Right lobe of liver (tissue), 6 donors: ENCODE data around the gene CCDC92. TPM values are rescaled to one million over a fixed set of nuclear protein-coding genes. Genes with fewer than 3 reads are reported as not detected.

Source experiments
- ATAC-seq, 4 donors: fragments of 200-7000 bp; cut with Tn5 transposase; one replicate each; pipeline ENCODE4 v1.9.1; 2020; ENCODE audit warnings: mild to moderate bottlenecking in 4 of 4, moderate library complexity in 4 of 4
- DNase-seq, 3 donors: peaks; one replicate each; pipeline ENCODE4 v3.0.0-alpha.2; 2020
- H3K27ac ChIP-seq, 3 donors: fragments of 200-600 bp; one replicate each; pipeline ENCODE4 v1.8.0; 2022
- H3K27me3 ChIP-seq, 2 donors: fragments of 200-600 bp; one replicate each; pipeline ENCODE4 v1.8.0; 2022
- H3K36me3 ChIP-seq, 4 donors: fragments of 200-600 bp; sonication (generic) in 1 of 4; one replicate each; pipeline versions ENCODE4 v1.5.1 to v1.8.0; 2017 to 2022; ENCODE audit warnings: control low read depth in 1 of 4
- H3K4me1 ChIP-seq, 4 donors: fragments of 200-600 bp; sonication (generic) in 1 of 4; one replicate each; pipeline versions ENCODE4 v1.5.1 to v1.8.0; 2017 to 2022; ENCODE audit warnings: control low read depth in 1 of 4
- H3K4me3 ChIP-seq, 3 donors: fragments of 200-600 bp; one replicate each; pipeline ENCODE4 v1.8.0; 2022
- H3K9me3 ChIP-seq, 4 donors: fragments of 200-600 bp; sonication (generic) in 1 of 4; one replicate each; pipeline versions ENCODE4 v1.5.1 to v1.8.0; 2017 to 2022; ENCODE audit warnings: control low read depth in 1 of 4
- POLR2A ChIP-seq: fragments of 450-650 bp; IDR thresholded peaks from one replicate; pipeline ENCODE4 v1.6.1; 2017; ENCODE audit warnings: antibody characterized with exemption, mild to moderate bottlenecking
- WGBS: methylation state at CpG from one replicate; pipeline ENCODE4 v1.1.6; 2018; ENCODE audit warnings: low coverage, low lambda C conversion rate; ENCODE audit not compliant: insufficient coverage; ENCODE audit errors: missing lambda C conversion rate; 5-methylcytosine and 5-hydroxymethylcytosine counted together
- intact Hi-C, 2 donors: fragments of 100-400 bp; cut with DNase I; formaldehyde crosslinking; loops; one replicate each; pipeline versions ENCODE4 v1.11.2 to v1.14.1; 2022
- long read RNA-seq: library from polyadenylated mRNA; unstranded; transcript quantifications from one replicate; pipeline ENCODE4 v2.0.0, GENCODE V29; 2019
- total RNA-seq, 6 experiments: library from RNA; depleted of rRNA in 2 of 6; stranded (reverse); fragments of >200 nt in 2 of 6; fragmentation: NEBNext Ultra II Directional in 3 of 6; extraction: Animal tissue kit (Norgen Biotek cat#: 25700) in 3 of 6; gene quantifications; one replicate each; pipeline versions ENCODE4 v1.1.0 to v1.2.4, GENCODE V29; 2016 to 2023
- TF ChIP-seq, protein P1 (sequence below), 4 donors: fragments of 200-600 bp in 3 of 4; fragments of 450-650 bp in 1 of 4; IDR thresholded peaks; one replicate each; pipeline versions ENCODE4 v1.5.1 to v1.8.0; 2016 to 2022; ENCODE audit warnings: antibody characterized with exemption in 4 of 4, mild to moderate bottlenecking in 2 of 4
- donor health status: DM: no; HTN: yes; CAD: no.
- donor health status: DM: no; HTN: no; CAD: no.
- donor health status: DM: no; HTN: no; CAD: no.
- donor health status: DM: no; HTN: yes; CAD: no.
- donor health status: DM: no; HTN: yes; CAD: no.

The CCDC92 gene, protein sequence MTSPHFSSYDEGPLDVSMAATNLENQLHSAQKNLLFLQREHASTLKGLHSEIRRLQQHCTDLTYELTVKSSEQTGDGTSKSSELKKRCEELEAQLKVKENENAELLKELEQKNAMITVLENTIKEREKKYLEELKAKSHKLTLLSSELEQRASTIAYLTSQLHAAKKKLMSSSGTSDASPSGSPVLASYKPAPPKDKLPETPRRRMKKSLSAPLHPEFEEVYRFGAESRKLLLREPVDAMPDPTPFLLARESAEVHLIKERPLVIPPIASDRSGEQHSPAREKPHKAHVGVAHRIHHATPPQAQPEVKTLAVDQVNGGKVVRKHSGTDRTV
- 10 to 100 TPM; 12.5 to 17.5 (median 16.1) TPM for total RNA-seq
- long read RNA-seq: 0 reads

DNA sequence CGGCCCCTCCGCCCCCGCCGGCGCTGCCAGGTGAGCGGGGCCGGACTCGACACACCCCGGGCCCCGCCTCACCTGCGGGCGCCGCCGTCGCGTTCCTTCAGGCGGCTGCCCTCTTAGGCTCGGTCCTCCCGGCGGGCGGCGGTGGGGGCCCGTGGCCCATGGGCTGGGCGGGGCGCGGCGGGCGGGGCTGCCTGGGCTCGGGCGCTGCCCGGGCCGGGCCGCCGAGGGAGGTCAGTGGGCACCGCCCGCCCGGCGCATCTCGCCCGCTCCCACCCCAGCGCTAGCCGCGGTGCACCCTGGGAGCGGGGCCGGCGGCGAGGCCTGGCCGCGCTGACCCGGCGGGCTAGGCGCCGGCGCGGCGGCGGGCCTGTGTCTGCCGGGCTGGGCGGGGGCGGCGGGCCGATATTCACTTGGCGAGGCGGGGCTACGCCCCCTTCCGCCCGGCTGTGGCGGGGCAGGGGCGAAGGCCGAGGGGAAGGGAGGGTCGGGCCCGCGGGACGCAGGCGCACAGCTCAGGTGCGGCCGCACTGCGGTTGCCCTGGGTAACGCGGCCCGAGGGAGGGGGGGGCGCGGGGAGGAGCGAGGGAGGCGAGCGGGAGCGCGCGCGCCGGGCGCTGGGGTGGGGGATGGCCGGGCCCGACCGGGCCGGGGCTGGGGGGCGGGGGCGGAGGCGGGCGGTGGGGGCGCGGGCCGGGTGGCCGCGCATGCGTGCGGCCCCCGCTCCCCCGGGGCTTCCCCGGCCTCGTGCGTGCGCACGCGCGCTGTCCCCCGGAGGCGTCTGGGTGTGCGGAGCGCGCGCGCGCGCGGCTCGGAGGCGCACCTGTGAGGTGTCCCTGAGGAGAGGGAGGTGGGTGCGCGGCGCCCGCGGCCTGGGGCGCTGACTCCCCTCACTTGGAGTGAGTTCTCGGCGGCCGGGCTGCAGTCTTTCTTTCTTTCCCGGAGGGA lies at the start of gene CCDC92, which contains the start of gene ZNF664:
Gene CCDC92 (minus strand): TSS at position 375 of the 945 bp plus-strand sequence. CDS start 28,526 bp downstream, outside the sequence.
Gene ZNF664 (plus strand): TSS at position 759 of the 945 bp plus-strand sequence. CDS start 38,930 bp downstream, outside the sequence.
- H3K4me3 ChIP-seq: peak within 1 kb of the TSS; percentile 90 to 92 (median 92)
- peak; percentile 90 to 94 (median 91) for ATAC-seq
- intact Hi-C loops: no loop called here
- no CpG with 5 or more reads among the region's 138 CpGs for WGBS
- no peaks in the 10 kb centered on the region for H3K9me3 ChIP-seq
- peak; percentile 96 to 97 (median 97) for DNase-seq
- peak; percentile 81 for TF ChIP-seq POLR2A
- TF ChIP-seq, protein P1, sequence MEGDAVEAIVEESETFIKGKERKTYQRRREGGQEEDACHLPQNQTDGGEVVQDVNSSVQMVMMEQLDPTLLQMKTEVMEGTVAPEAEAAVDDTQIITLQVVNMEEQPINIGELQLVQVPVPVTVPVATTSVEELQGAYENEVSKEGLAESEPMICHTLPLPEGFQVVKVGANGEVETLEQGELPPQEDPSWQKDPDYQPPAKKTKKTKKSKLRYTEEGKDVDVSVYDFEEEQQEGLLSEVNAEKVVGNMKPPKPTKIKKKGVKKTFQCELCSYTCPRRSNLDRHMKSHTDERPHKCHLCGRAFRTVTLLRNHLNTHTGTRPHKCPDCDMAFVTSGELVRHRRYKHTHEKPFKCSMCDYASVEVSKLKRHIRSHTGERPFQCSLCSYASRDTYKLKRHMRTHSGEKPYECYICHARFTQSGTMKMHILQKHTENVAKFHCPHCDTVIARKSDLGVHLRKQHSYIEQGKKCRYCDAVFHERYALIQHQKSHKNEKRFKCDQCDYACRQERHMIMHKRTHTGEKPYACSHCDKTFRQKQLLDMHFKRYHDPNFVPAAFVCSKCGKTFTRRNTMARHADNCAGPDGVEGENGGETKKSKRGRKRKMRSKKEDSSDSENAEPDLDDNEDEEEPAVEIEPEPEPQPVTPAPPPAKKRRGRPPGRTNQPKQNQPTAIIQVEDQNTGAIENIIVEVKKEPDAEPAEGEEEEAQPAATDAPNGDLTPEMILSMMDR (IDR thresholded peaks at IDR 0.05): peak in 2 of 4 donors; percentile 31 to 43
- H3K27ac ChIP-seq: peak within 1 kb of the TSS; percentile 77 to 86 (median 80)
- peaks cover 0 to 2% (median 0%) of the 10 kb centered on the region in 4 donors for H3K36me3 ChIP-seq
- H3K4me1 ChIP-seq: peaks cover 0 to 16% (median 0%) of the 10 kb centered on the region in 4 donors
- H3K27me3 ChIP-seq: no peaks in the 10 kb centered on the region

DNA sequence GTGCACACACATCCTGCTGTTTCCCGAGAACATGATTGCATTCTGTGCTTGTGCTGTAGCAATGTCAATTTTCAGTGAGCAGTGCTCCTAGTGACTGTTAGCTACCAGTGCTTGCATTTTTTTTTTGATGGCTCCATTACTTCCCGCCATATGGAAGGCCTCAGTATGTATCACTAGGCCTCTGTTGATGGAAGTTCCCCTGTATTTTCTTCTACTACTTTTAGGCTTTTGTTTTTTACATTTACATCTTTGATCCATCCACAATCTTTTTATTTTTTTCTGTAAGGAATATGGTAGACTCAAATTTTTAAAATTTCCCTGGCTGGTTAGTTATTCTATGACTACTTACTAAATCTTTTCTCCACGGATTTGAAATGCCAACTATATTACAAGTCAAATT lies 49.5 kb upstream of the CCDC92 start:
- Histone ChIP-seq H3K4me3 (no peak overlapping the region), H3K4me1 (peaks cover 0 to 13% (median 0%) of the 10 kb centered on the region in 4 donors), H3K36me3 (no peaks in the 10 kb centered on the region), H3K9me3 (no peaks in the 10 kb centered on the region), H3K27me3 (no peaks in the 10 kb centered on the region), H3K27ac (no peak overlapping the region)
- WGBS: 82% methylated on average over 3 of the region's 3 CpGs
- intact Hi-C loops: no loop called here
- TF ChIP-seq, protein P1 (IDR thresholded peaks at IDR 0.05): no peak
- no peak for TF ChIP-seq POLR2A
- no peak for ATAC-seq
- DNase-seq: no peak

DNA sequence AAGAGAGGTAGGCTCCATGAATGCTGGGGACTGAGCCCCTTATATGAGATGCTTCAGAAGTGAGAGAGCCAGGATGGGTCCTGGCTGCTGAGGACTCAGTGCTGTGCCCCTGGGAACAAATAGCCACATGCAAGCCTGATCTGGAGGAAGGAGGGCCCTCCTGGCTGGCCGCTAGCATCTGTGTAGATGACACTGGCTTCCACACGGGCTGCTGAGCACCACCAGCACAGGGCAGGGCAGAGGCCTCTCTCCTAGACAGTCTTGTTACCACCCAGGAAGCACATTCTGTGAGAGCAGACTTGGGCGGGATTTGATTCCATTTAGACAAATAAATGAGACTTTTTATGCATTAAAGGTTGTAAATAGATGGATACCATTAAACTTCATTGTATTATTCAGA lies 48.4 kb upstream of the CCDC92 start:
- ATAC-seq: peak in 1 of 4 donors; percentile 28
- H3K4me3 ChIP-seq: no peak overlapping the region
- no peaks in the 10 kb centered on the region for H3K9me3 ChIP-seq
- no CpG with 5 or more reads among the region's 3 CpGs for WGBS
- H3K27me3 ChIP-seq: no peaks in the 10 kb centered on the region
- no peak overlapping the region for H3K27ac ChIP-seq
- peaks cover 0 to 13% (median 0%) of the 10 kb centered on the region in 4 donors for H3K4me1 ChIP-seq
- intact Hi-C loops: no loop called here
- H3K36me3 ChIP-seq: no peaks in the 10 kb centered on the region
- DNase-seq: no peak
- no peak for TF ChIP-seq POLR2A
- TF ChIP-seq, protein P1 (IDR thresholded peaks at IDR 0.05): no peak

DNA sequence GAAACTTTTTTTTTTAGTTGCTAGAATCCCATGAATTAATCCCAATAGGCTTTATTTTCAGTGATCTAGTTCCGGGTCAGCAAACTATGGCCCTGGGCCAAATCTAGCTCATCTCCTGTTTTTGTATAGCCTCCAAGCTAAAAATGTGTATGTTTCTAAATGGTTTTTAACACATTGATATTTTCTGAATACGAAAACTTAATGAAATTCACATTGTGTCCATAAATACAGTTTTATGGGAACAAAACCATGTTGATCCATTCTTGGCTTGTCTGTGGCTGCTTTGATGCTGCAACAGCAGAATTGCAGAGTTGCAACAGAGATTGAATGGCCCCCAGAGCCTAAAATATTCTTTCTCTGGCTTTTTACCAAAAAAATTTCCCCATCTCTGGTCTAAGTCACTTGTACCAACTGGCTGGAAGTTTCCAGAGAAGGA lies 47.9 kb upstream of the CCDC92 start:
- DNase-seq (no peak), ATAC-seq (no peak)
- H3K4me3 ChIP-seq: no peak overlapping the region
- H3K4me1 ChIP-seq: peaks cover 0 to 13% (median 0%) of the 10 kb centered on the region in 4 donors
- no peak overlapping the region for H3K27ac ChIP-seq
- TF ChIP-seq, protein P1 (IDR thresholded peaks at IDR 0.05): no peak
- TF ChIP-seq POLR2A: no peak
- no peaks in the 10 kb centered on the region for H3K9me3 ChIP-seq
- 49% methylated on average over 2 of the region's 2 CpGs for WGBS
- no peaks in the 10 kb centered on the region for H3K36me3 ChIP-seq
- intact Hi-C loops: no loop called here
- H3K27me3 ChIP-seq: no peaks in the 10 kb centered on the region
